B cell (primary cell): ENCODE results near the gene F13A1.

Source experiments
- CTCF ChIP-seq: fragments of 200-600 bp; IDR thresholded peaks from one replicate; pipeline ENCODE4 v1.8.0; 2022; ENCODE audit warnings: antibody characterized with exemption, mild to moderate bottlenecking
- EZH2 ChIP-seq: IDR thresholded peaks from 2 replicates; pipeline ENCODE4 v1.6.1; 2012; ENCODE audit warnings: borderline replicate concordance, low read depth, mild to moderate bottlenecking, moderate library complexity, low read length; ENCODE audit not compliant: insufficient read depth, poor library complexity, severe bottlenecking

GRCh38 chr6:6239598-6240581 lies 80.6 kb downstream of the F13A1 start:
- TF ChIP-seq CTCF: no peak
- TF ChIP-seq EZH2: no peak
